GM12878 (cell line): ENCODE data around the gene KRT75. TPM values are rescaled to one million over a fixed set of nuclear protein-coding genes. Genes with fewer than 3 reads are reported as not detected.

Experiments
- BCL11A ChIP-seq: IDR thresholded peaks from 2 replicates; pipeline ENCODE4 v1.6.1; 2011; ENCODE audit warnings: low read depth, low read length
- BCLAF1 ChIP-seq: fragments of 450-650 bp; IDR thresholded peaks from 2 replicates; pipeline ENCODE4 v1.6.1; 2017; ENCODE audit warnings: antibody characterized with exemption, mild to moderate bottlenecking, moderate library complexity
- BRCA1 ChIP-seq: IDR thresholded peaks from 2 replicates; pipeline ENCODE4 v1.6.1; 2011; ENCODE audit warnings: low read depth, low read length, improper control_type of control experiment
- ETV6 ChIP-seq, 2 experiments: fragments of 450-650 bp in 1 of 2; IDR thresholded peaks in 1 of 2; conservative IDR thresholded peaks in 1 of 2; 2 replicates each; pipeline ENCODE4 v1.6.1; 2014; ENCODE audit warnings: antibody characterized with exemption in 1 of 2, borderline replicate concordance in 1 of 2, low read depth in 1 of 2, mild to moderate bottlenecking in 1 of 2, moderate library complexity in 1 of 2
- MLLT1 ChIP-seq: fragments of 450-650 bp; IDR thresholded peaks from 2 replicates; pipeline ENCODE4 v1.6.1; 2016; ENCODE audit warnings: mild to moderate bottlenecking
- MTA3 ChIP-seq: IDR thresholded peaks from 2 replicates; pipeline ENCODE4 v1.6.1; 2012; ENCODE audit warnings: low read length, inconsistent platforms, borderline replicate concordance
- NFXL1 ChIP-seq: fragments of 450-650 bp; IDR thresholded peaks from 2 replicates; pipeline ENCODE4 v1.6.1; 2017; ENCODE audit warnings: antibody characterized with exemption, mild to moderate bottlenecking, borderline replicate concordance
- USF2 ChIP-seq: IDR thresholded peaks from 2 replicates; pipeline ENCODE4 v1.6.1; 2011; ENCODE audit warnings: low read depth, low read length, improper control_type of control experiment, borderline replicate concordance
- ZBTB11 ChIP-seq: fragments of 450-650 bp; formaldehyde crosslinking; IDR thresholded peaks from 2 replicates; pipeline ENCODE4 v1.5.0; 2022; ENCODE audit warnings: mild to moderate bottlenecking, missing genetic modification characterization
- ZNF24 ChIP-seq: fragments of 450-650 bp; IDR thresholded peaks from 2 replicates; pipeline ENCODE4 v1.6.1; 2017; ENCODE audit warnings: antibody characterized with exemption, mild to moderate bottlenecking
- ZNF592 ChIP-seq: fragments of 450-650 bp; IDR thresholded peaks from 2 replicates; pipeline ENCODE4 v1.6.1; 2017; ENCODE audit warnings: mild to moderate bottlenecking, moderate library complexity
- ZZZ3 ChIP-seq: IDR thresholded peaks from 2 replicates; pipeline ENCODE4 v1.6.1; 2011; ENCODE audit warnings: low read depth; ENCODE audit not compliant: control insufficient read depth, insufficient read length
- polyA plus RNA-seq, 11 experiments: library from polyadenylated mRNA; depleted of rRNA in 4 of 11; unstranded in 6 of 11; stranded (reverse) in 5 of 11; fragments of >200 nt; fragmentation: Nextera tagmentation in 4 of 11; fragmentation: Illumina TruSeq in 1 of 11; extraction: Ambion mirVana in 4 of 11; extraction: Trizol in 1 of 11; gene quantifications; 1 replicate in 1 of 11; 2 replicates in 10 of 11; pipeline versions ENCODE4 v1.2.1 to v1.2.3, GENCODE V29; 2011 to 2016; ENCODE audit warnings: inconsistent platforms in 2 of 11, missing spikeins in 2 of 11, low read depth in 1 of 11
- total RNA-seq, 4 experiments: library from RNA; depleted of rRNA in 3 of 4; stranded (reverse); fragments of >200 nt in 3 of 4; fragmentation: Illumina TruSeq in 1 of 4; extraction: Trizol in 1 of 4; gene quantifications; 2 replicates each; pipeline versions ENCODE4 v1.2.1 to v1.2.3, GENCODE V29; 2013 to 2021

KRT75 gene
- total and polyA plus RNA-seq, 10 of the 15 experiments (the other 5 are each of a cell fraction or from before 2014, with no cell fraction given) = not detected

GRCh38 chr12:52474212-52474611, 40.0 kb upstream of the KRT75 start (continued):
- TF ChIP-seq BCLAF1 = no peak
- no peak for TF ChIP-seq BCL11A
- TF ChIP-seq ETV6 (conservative IDR thresholded peaks at IDR 0.05 in 1 of 2, IDR thresholded peaks at IDR 0.05 in 1 of 2; ENCODE audit: borderline replicate concordance in 1 of 2, low read depth in 1 of 2) = no peak
- no peak for TF ChIP-seq ZZZ3
- TF ChIP-seq MLLT1 = no peak
- TF ChIP-seq MTA3 = no peak
- TF ChIP-seq ZNF24 = no peak
- TF ChIP-seq ZNF592 = no peak
- no peak for TF ChIP-seq NFXL1
- TF ChIP-seq BRCA1 = no peak
- TF ChIP-seq USF2 = no peak
- TF ChIP-seq ZBTB11 (CRISPR knock-in tag) = no peak
